ENCODE results near the gene CYSLTR2.
"Not testable (repeated sequence)": the region's sequence is repeated elsewhere in the genome, so short reads cannot be mapped to it uniquely, and the experiment has no call there.

CYSLTR2 gene

GRCh38 chr13:48687249-48687648, 33.5 kb downstream of the CYSLTR2 start:
- Histone ChIP-seq H3K9me3 (ENCODE audit: severe bottlenecking) (no peaks in the 10 kb centered on the region), H3K36me3 (no peaks in the 10 kb centered on the region), H3K27ac (no peak overlapping the region), H3K27me3 (ENCODE audit: insufficient read depth, low read depth, severe bottlenecking) (no peaks in the 10 kb centered on the region), H3K4me3 (ENCODE audit: low read depth, low read length) (no peak overlapping the region)
- DNase-seq: no peak
- TF ChIP-seq CTCF (IDR thresholded peaks at IDR 0.05; ENCODE audit: low read depth, low read length): no peak

GRCh38 chr13:48693998-48694397, 40.3 kb downstream of the CYSLTR2 start:
- DNase-seq: no peak
- Histone ChIP-seq H3K9me3 (ENCODE audit: severe bottlenecking) (no peaks in the 10 kb centered on the region), H3K4me3 (ENCODE audit: low read depth, low read length) (no peak overlapping the region), H3K27me3 (ENCODE audit: insufficient read depth, low read depth, severe bottlenecking) (no peaks in the 10 kb centered on the region), H3K36me3 (no peaks in the 10 kb centered on the region), H3K27ac (no peak overlapping the region)
- TF ChIP-seq CTCF (IDR thresholded peaks at IDR 0.05; ENCODE audit: low read depth, low read length): no peak

GRCh38 chr13:48695776-48696175, 42.0 kb downstream of the CYSLTR2 start:
- Histone ChIP-seq H3K36me3 (no peaks in the 10 kb centered on the region), H3K9me3 (ENCODE audit: severe bottlenecking) (no peaks in the 10 kb centered on the region), H3K27me3 (ENCODE audit: insufficient read depth, low read depth, severe bottlenecking) (no peaks in the 10 kb centered on the region), H3K27ac (no peak overlapping the region), H3K4me3 (ENCODE audit: low read depth, low read length) (no peak overlapping the region)
- TF ChIP-seq CTCF (IDR thresholded peaks at IDR 0.05; ENCODE audit: low read depth, low read length): no peak
- DNase-seq: no peak

GRCh38 chr13:48696676-48697075, 42.9 kb downstream of the CYSLTR2 start:
- not testable (repeated sequence) for H3K4me3 ChIP-seq (ENCODE audit: low read depth, low read length); H3K9me3 ChIP-seq (ENCODE audit: severe bottlenecking); H3K27ac ChIP-seq; H3K27me3 ChIP-seq (ENCODE audit: insufficient read depth, low read depth, severe bottlenecking); DNase-seq; H3K36me3 ChIP-seq

GRCh38 chr13:48707405-48707804, 53.7 kb downstream of the CYSLTR2 start:
- no peak for TF ChIP-seq CTCF (IDR thresholded peaks at IDR 0.05; ENCODE audit: low read depth, low read length)
- Histone ChIP-seq H3K9me3 (ENCODE audit: severe bottlenecking) (no peaks in the 10 kb centered on the region), H3K27me3 (ENCODE audit: insufficient read depth, low read depth, severe bottlenecking) (no peaks in the 10 kb centered on the region), H3K36me3 (no peaks in the 10 kb centered on the region), H3K27ac (no peak overlapping the region), H3K4me3 (ENCODE audit: low read depth, low read length) (no peak overlapping the region)
- DNase-seq: no peak

GRCh38 chr13:48708764-48709163, 55.0 kb downstream of the CYSLTR2 start:
- H3K27ac ChIP-seq: no peak overlapping the region
- no peak for DNase-seq
- no peaks in the 10 kb centered on the region for H3K27me3 ChIP-seq (ENCODE audit: insufficient read depth, low read depth, severe bottlenecking)
- no peaks in the 10 kb centered on the region for H3K36me3 ChIP-seq
- no peak overlapping the region for H3K4me3 ChIP-seq (ENCODE audit: low read depth, low read length)
- TF ChIP-seq CTCF (IDR thresholded peaks at IDR 0.05; ENCODE audit: low read depth, low read length): no peak
- H3K9me3 ChIP-seq (ENCODE audit: severe bottlenecking): no peaks in the 10 kb centered on the region

Data from WERI-Rb-1 (cell line).